Calu3 (cell line): ENCODE measurements around the gene FBXO44. TPM values are rescaled to one million over a fixed set of nuclear protein-coding genes. Genes with fewer than 3 reads are reported as not detected.

Experiments used
- BruUV-seq: library from RNA; stranded (reverse); fragments of 400-500 nt; replicated peaks from 2 replicates; lab custom pipeline; 2021; lab: Mats Ljungman, UMichigan
- CTCF ChIA-PET: fragments of 300-600 bp; sonication (Branson Sonifier 250); formaldehyde crosslinking; loops from one replicate; lab custom pipeline; 2022; ENCODE audit warnings: antibody characterized with exemption; lab: Charles Lee
- DNase-seq: peaks from one replicate; pipeline ENCODE4 v3.0.0; 2022
- H3K27ac Mint-ChIP-seq: one replicate; pipeline ENCODE4 v1.8.0; 2022; ENCODE audit warnings: mixed read lengths; ENCODE audit not compliant: unreplicated experiment
- H3K27me3 Mint-ChIP-seq: one replicate; pipeline ENCODE4 v1.8.0; 2022; ENCODE audit warnings: mixed read lengths; ENCODE audit not compliant: unreplicated experiment
- H3K36me3 Mint-ChIP-seq: one replicate; pipeline ENCODE4 v1.8.0; 2022; ENCODE audit warnings: mild to moderate bottlenecking, moderate library complexity, mixed read lengths; ENCODE audit not compliant: insufficient read depth, unreplicated experiment
- H3K4me1 Mint-ChIP-seq: one replicate; pipeline ENCODE4 v1.8.0; 2022; ENCODE audit warnings: mild to moderate bottlenecking, low read depth, mixed read lengths; ENCODE audit not compliant: unreplicated experiment
- H3K4me3 Mint-ChIP-seq: one replicate; pipeline ENCODE4 v1.8.0; 2022; ENCODE audit warnings: mild to moderate bottlenecking, low read depth, moderate library complexity, mixed read lengths; ENCODE audit not compliant: unreplicated experiment
- H3K9me3 Mint-ChIP-seq: one replicate; pipeline ENCODE4 v1.8.0; 2022; ENCODE audit warnings: low read depth, mixed read lengths; ENCODE audit not compliant: unreplicated experiment
- intact Hi-C: fragments of 100-400 bp; cut with micrococcal nuclease; formaldehyde crosslinking; loops from one replicate; pipeline ENCODE4 v1.10.0; 2022; ENCODE audit not compliant: unreplicated experiment
- total RNA-seq: library from RNA; stranded (reverse); gene quantifications from 2 replicates; pipeline ENCODE4 v1.2.3, GENCODE V29; 2022
- TF ChIP-seq, protein P1 (sequence below): fragments of 200-600 bp; IDR thresholded peaks from one replicate; pipeline ENCODE4 v1.8.0; 2022; ENCODE audit warnings: antibody characterized with exemption; ENCODE audit not compliant: unreplicated experiment

Gene FBXO44
- total RNA-seq, 1 experiment from 2014 or later: 9.8 TPM

DNA sequence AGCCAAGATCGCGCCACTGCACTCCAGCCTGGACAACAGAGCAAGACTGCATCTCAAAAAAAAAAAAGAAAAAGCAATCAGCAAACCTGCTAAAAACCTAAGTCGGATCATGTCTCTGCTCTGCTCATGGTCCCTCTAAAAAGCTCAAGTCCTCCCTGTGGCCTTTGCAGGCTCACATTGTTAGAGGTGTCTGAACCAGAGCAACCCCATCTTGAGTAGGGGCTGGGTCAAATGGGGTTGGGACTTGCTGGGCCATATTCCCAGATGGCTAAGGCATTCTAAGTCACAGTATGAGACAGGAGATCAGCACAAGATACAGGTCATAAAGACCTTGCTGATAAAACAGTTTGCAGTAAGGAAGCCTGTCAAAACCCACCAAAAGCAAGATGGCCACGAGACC lies 33.8 kb downstream of the FBXO44 start:
- H3K4me3 Mint-ChIP-seq: no peak overlapping the region
- H3K9me3 Mint-ChIP-seq: no peaks in the 10 kb centered on the region
- peaks cover 23% of the 10 kb centered on the region for H3K4me1 Mint-ChIP-seq
- H3K27ac Mint-ChIP-seq: no peak overlapping the region
- CTCF ChIA-PET: no interaction called here
- H3K36me3 Mint-ChIP-seq: peaks cover 9% of the 10 kb centered on the region
- intact Hi-C loops: no loop called here
- no TSS peak for BruUV-seq
- TF ChIP-seq, protein P1, sequence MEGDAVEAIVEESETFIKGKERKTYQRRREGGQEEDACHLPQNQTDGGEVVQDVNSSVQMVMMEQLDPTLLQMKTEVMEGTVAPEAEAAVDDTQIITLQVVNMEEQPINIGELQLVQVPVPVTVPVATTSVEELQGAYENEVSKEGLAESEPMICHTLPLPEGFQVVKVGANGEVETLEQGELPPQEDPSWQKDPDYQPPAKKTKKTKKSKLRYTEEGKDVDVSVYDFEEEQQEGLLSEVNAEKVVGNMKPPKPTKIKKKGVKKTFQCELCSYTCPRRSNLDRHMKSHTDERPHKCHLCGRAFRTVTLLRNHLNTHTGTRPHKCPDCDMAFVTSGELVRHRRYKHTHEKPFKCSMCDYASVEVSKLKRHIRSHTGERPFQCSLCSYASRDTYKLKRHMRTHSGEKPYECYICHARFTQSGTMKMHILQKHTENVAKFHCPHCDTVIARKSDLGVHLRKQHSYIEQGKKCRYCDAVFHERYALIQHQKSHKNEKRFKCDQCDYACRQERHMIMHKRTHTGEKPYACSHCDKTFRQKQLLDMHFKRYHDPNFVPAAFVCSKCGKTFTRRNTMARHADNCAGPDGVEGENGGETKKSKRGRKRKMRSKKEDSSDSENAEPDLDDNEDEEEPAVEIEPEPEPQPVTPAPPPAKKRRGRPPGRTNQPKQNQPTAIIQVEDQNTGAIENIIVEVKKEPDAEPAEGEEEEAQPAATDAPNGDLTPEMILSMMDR: no peak
- DNase-seq: no peak
- H3K27me3 Mint-ChIP-seq: peaks cover 73% of the 10 kb centered on the region

DNA sequence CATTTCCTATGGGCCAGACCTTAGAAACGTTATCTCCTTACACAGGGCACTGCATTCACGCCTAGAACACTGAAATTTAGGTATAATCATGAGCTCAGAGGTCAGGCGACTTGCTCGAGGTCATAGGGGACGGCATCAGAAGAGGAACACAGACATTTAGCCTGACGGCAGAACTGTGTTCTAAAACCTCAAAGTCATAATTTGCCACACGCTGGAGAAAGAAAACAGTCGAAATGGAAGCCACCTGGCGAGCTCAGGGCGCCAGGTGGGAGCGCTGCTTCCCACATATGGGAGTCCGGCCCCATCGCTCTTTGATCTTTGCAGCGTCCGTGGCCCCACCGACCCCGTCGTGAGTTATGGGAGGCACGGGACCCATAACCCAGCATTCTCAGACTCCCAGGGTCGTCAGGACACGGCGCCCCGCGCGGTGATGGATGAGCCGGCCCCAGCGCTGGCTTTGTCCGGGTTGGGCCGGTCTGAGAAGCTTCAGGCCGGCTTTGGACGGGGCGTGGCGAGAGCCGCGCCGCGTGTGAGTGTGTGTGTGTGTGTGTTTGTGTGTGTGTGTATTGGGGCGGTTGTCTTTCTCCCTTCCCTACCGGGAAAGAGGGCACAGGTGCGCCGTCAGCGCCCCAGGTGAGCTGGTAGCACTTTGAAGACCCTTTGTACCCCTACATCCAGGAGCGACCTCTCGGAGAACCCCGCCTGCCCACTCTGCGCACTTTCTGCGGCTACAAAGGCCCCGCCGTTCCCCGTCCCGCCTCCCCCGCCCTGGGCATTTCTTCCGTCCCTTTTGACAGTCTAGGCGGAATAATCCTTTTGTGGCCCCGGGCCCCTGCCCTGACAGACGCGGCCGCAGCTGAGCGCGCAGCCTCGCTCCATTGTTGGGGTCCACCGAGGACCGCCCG lies 36.0 kb downstream of the FBXO44 start:
- Mint-ChIP-seq H3K27ac (no peak overlapping the region), H3K27me3 (peaks cover 66% of the 10 kb centered on the region), H3K9me3 (no peaks in the 10 kb centered on the region), H3K4me3 (peak overlapping the region; percentile 72), H3K4me1 (peaks cover 28% of the 10 kb centered on the region), H3K36me3 (peaks cover 9% of the 10 kb centered on the region)
- DNase-seq: peak; percentile 9
- intact Hi-C loops: no loop called here
- TF ChIP-seq, protein P1: no peak
- CTCF ChIA-PET: no interaction called here
- BruUV-seq: no TSS peak

DNA sequence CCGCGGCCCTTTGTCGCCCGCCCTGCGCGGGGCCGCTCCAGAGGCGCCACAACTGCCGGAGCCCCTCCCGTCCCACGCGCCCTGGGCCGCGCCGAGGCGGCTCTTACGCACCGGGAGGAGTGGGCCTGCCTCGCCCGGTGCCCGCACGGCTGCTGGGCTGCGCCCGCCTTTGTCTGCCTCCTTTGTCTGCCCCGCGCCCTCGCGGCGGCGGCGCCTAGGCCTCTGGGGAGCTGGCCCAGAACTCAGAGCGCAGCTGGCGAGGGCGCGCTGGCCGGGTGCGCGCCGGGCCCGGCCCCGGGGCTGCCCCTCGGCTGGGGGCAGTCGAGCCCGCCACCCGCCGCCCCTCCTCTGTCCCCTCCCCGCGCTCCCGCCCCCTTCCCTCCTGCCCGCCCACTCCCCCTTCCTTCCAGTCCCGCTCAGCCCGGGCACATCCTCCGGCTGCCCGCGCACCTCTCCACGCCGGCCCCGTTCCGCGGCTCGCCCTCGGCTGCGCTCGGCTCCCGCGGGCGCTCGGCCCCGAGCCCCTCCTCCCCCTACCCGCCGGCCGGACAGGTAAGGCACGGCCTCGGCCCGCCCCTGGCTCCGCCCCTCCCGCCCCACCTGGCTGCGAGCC lies 36.7 kb downstream of the FBXO44 start, which contains the start of gene DRAXIN:
Gene DRAXIN, plus strand, starts transcription at position 409 of the 613 bp plus-strand sequence. CDS start 14,549 bp downstream, outside the sequence.
- H3K27me3 Mint-ChIP-seq: peaks cover 66% of the 10 kb centered on the region
- BruUV-seq: no TSS peak
- H3K9me3 Mint-ChIP-seq: no peaks in the 10 kb centered on the region
- peaks cover 28% of the 10 kb centered on the region for H3K4me1 Mint-ChIP-seq
- TF ChIP-seq, protein P1: no peak
- H3K36me3 Mint-ChIP-seq: peaks cover 9% of the 10 kb centered on the region
- no peak for DNase-seq
- intact Hi-C loops: no loop called here
- peak within 1 kb of the TSS; percentile 72 for H3K4me3 Mint-ChIP-seq
- H3K27ac Mint-ChIP-seq: no peak within 1 kb of the TSS
- CTCF ChIA-PET: no interaction called here

DNA sequence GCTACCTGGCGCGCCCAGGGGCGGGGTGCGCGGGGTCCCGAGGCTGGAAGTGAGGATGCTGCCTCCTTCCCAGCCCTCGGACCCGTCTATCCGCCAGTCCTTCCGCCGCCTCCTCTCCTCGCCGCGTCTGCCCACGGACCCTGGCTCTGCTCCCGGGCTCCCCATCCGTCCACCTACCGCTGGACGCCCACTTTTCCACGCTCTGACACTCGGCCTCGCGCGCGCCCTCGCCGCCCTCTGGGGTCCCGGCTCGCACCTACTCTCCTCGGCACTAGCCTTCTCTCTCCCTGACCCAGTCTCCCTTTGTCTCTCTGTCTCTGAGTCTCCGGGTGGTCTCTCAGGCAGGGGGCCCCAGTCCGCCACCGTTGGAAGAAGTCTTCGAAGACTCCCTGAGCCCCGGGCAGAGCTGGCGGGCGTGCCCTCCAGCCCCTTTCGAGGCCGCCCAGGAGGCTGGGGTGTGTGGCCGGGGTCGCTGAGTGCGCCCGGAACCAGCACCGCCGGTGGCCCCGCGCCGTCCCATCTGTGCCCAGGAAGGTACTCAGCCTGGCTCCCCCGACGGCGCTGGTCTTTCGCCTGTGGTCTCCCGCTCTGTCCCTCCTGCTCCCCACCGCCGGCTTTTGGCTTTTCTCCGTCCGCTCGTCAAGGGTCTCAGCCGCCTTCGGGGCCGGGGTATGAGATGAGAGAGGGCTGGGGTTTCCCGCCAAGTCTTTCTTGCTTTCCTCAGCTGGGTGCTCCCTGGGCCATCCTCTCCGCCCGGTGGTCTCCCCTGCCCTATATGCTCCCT lies 37.4 kb downstream of the FBXO44 start:
- Mint-ChIP-seq H3K4me3 (peak overlapping the region; percentile 54), H3K9me3 (no peaks in the 10 kb centered on the region), H3K4me1 (peaks cover 28% of the 10 kb centered on the region), H3K36me3 (peaks cover 9% of the 10 kb centered on the region), H3K27me3 (peaks cover 66% of the 10 kb centered on the region), H3K27ac (no peak overlapping the region)
- DNase-seq: no peak
- CTCF ChIA-PET: no interaction called here
- BruUV-seq: no TSS peak
- intact Hi-C loops: no loop called here
- TF ChIP-seq, protein P1: no peak
